Measurements from ENCODE around the gene ANKRD33. TPM values are rescaled to one million over a fixed set of nuclear protein-coding genes. Genes with fewer than 3 reads are reported as not detected.

ANKRD33 gene
- total RNA-seq, 1 donor from 2014 or later = not detected

GRCh38 chr12:51852404-51853137 lies 35.3 kb upstream of the ANKRD33 start:
- TF ChIP-seq CTCF (IDR thresholded peaks at IDR 0.05) = no peak
- H3K36me3 ChIP-seq = no peaks in the 10 kb centered on the region
- no peaks in the 10 kb centered on the region for H3K9me3 ChIP-seq
- peaks cover 8% of the 10 kb centered on the region for H3K27me3 ChIP-seq
- H3K27ac ChIP-seq = no peak overlapping the region
- DNase-seq (ENCODE audit: low spot score in 2 of 2) = no peak
- peaks cover 0 to 7% of the 10 kb centered on the region in 2 donors for H3K4me1 ChIP-seq
- no peak overlapping the region for H3K4me3 ChIP-seq
- intact Hi-C loops (cut with DNase I) = no loop called here

- intact Hi-C loops (cut with DNase I) = no loop called here
- TF ChIP-seq CTCF (IDR thresholded peaks at IDR 0.05) = no peak
- Histone ChIP-seq H3K4me3 (peak overlapping the region in 1 of 2 donors; percentile 52), H3K9me3 (no peaks in the 10 kb centered on the region), H3K27ac (no peak overlapping the region), H3K36me3 (no peaks in the 10 kb centered on the region), H3K27me3 (no peaks in the 10 kb centered on the region), H3K4me1 (no peaks in the 10 kb centered on the region)
- no peak for DNase-seq (ENCODE audit: low spot score in 2 of 2)
Observed at GRCh38 chr12:51855586-51856428, 32.1 kb upstream of the ANKRD33 start.

- peaks cover 6% of the 10 kb centered on the region in 2 donors for H3K4me1 ChIP-seq
- no peaks in the 10 kb centered on the region for H3K27me3 ChIP-seq
- DNase-seq (ENCODE audit: low spot score in 2 of 2) = no peak
- intact Hi-C loops (cut with DNase I) = no loop called here
- H3K9me3 ChIP-seq = no peaks in the 10 kb centered on the region
- no peak for TF ChIP-seq CTCF (IDR thresholded peaks at IDR 0.05)
- H3K27ac ChIP-seq = no peak overlapping the region
- H3K36me3 ChIP-seq = no peaks in the 10 kb centered on the region
- no peak overlapping the region for H3K4me3 ChIP-seq
Observed at GRCh38 chr12:51860986-51861385, 26.9 kb upstream of the ANKRD33 start.

- Histone ChIP-seq H3K27me3 (no peaks in the 10 kb centered on the region), H3K9me3 (no peaks in the 10 kb centered on the region), H3K36me3 (no peaks in the 10 kb centered on the region), H3K4me3 (no peak overlapping the region), H3K27ac (no peak overlapping the region), H3K4me1 (peaks cover 6% of the 10 kb centered on the region in 2 donors)
- intact Hi-C loops (cut with DNase I) = no loop called here
- DNase-seq (ENCODE audit: low spot score in 2 of 2) = no peak
- no peak for TF ChIP-seq CTCF (IDR thresholded peaks at IDR 0.05)
Observed at GRCh38 chr12:51862947-51863346, 25.0 kb upstream of the ANKRD33 start.

GRCh38 chr12:51863363-51863932 lies 24.5 kb upstream of the ANKRD33 start:
- intact Hi-C loops (cut with DNase I) = no loop called here
- no peak overlapping the region for H3K27ac ChIP-seq
- H3K9me3 ChIP-seq = no peaks in the 10 kb centered on the region
- no peaks in the 10 kb centered on the region for H3K36me3 ChIP-seq
- no peaks in the 10 kb centered on the region for H3K27me3 ChIP-seq
- peaks cover 6% of the 10 kb centered on the region in 2 donors for H3K4me1 ChIP-seq
- H3K4me3 ChIP-seq = peak overlapping the region; percentile 45 to 59
- DNase-seq (ENCODE audit: low spot score in 2 of 2) = no peak
- no peak for TF ChIP-seq CTCF (IDR thresholded peaks at IDR 0.05)
